ENCODE measurements around the gene RMP24.

GRCh38 chr18:35941299-35941698 lies 31.2 kb upstream of the RMP24 start:
- TF ChIP-seq, protein P1, sequence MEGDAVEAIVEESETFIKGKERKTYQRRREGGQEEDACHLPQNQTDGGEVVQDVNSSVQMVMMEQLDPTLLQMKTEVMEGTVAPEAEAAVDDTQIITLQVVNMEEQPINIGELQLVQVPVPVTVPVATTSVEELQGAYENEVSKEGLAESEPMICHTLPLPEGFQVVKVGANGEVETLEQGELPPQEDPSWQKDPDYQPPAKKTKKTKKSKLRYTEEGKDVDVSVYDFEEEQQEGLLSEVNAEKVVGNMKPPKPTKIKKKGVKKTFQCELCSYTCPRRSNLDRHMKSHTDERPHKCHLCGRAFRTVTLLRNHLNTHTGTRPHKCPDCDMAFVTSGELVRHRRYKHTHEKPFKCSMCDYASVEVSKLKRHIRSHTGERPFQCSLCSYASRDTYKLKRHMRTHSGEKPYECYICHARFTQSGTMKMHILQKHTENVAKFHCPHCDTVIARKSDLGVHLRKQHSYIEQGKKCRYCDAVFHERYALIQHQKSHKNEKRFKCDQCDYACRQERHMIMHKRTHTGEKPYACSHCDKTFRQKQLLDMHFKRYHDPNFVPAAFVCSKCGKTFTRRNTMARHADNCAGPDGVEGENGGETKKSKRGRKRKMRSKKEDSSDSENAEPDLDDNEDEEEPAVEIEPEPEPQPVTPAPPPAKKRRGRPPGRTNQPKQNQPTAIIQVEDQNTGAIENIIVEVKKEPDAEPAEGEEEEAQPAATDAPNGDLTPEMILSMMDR (IDR thresholded peaks at IDR 0.05) = no peak
- TF ChIP-seq POLR2AphosphoS5 (IDR thresholded peaks at IDR 0.05) (no peak), POLR2A (IDR thresholded peaks at IDR 0.05) (no peak), EP300 (IDR thresholded peaks at IDR 0.05) (no peak)

Measured in suprapubic skin (tissue), 4 donors.